Measurements from ENCODE around the gene AVEN.
A peak's percentile ranks its signal among the peaks of the same experiment; 100 is the strongest.

Gene AVEN

GRCh38 chr15:33985287-33985686 is 53.7 kb downstream of the AVEN start:
- DNase-seq (ENCODE audit: low spot score): no peak

- DNase-seq (ENCODE audit: low spot score): no peak
Measured at GRCh38 chr15:33982516-33982915, 56.5 kb downstream of the AVEN start.

GRCh38 chr15:33980159-33980558 is 58.8 kb downstream of the AVEN start:
- DNase-seq (ENCODE audit: low spot score): no peak

GRCh38 chr15:33975022-33975565 is 63.9 kb downstream of the AVEN start:
- peak; percentile 11 for DNase-seq (ENCODE audit: low spot score)

- no peak for DNase-seq (ENCODE audit: low spot score)
Measured at GRCh38 chr15:33971811-33972210, 67.2 kb downstream of the AVEN start.

- no peak for DNase-seq (ENCODE audit: low spot score)
Measured at GRCh38 chr15:33968821-33969220, 70.2 kb downstream of the AVEN start.

- DNase-seq (ENCODE audit: low spot score): no peak
Measured at GRCh38 chr15:33968224-33968623, 70.8 kb downstream of the AVEN start, which contains the start of gene CHRM5. CHRM5 (plus strand) TSS chr15:33968497; CDS start chr15:34062718, 94,221 bp downstream.

- no peak for DNase-seq (ENCODE audit: low spot score)
Measured at GRCh38 chr15:33964665-33965040, 74.4 kb downstream of the AVEN start.

GRCh38 chr15:33963831-33964664 is 75.0 kb downstream of the AVEN start:
- peak; percentile 63 for DNase-seq (ENCODE audit: low spot score)

- no peak for DNase-seq (ENCODE audit: low spot score)
Measured at GRCh38 chr15:33960549-33960935, 78.5 kb downstream of the AVEN start.

GRCh38 chr15:33959844-33960548 is 79.0 kb downstream of the AVEN start:
- peak; percentile 6 for DNase-seq (ENCODE audit: low spot score)

- no peak for DNase-seq (ENCODE audit: low spot score)
Measured at GRCh38 chr15:33956397-33956796, 82.6 kb downstream of the AVEN start.

- DNase-seq (ENCODE audit: low spot score): no peak
Measured at GRCh38 chr15:33955945-33956344, 83.1 kb downstream of the AVEN start.

- no peak for DNase-seq (ENCODE audit: low spot score)
Measured at GRCh38 chr15:33946152-33946551, 92.9 kb downstream of the AVEN start.

- no peak for DNase-seq (ENCODE audit: low spot score)
Measured at GRCh38 chr15:33941279-33942063, 97.5 kb downstream of the AVEN start.

GRCh38 chr15:33934921-33935320 is 104.1 kb downstream of the AVEN start:
- DNase-seq (ENCODE audit: low spot score): no peak

GRCh38 chr15:33934396-33934795 is 104.6 kb downstream of the AVEN start:
- DNase-seq (ENCODE audit: low spot score): no peak

- no peak for DNase-seq (ENCODE audit: low spot score)
Measured at GRCh38 chr15:33932734-33933133, 106.3 kb downstream of the AVEN start.

- DNase-seq (ENCODE audit: low spot score): no peak
Measured at GRCh38 chr15:33926260-33926659, 112.7 kb downstream of the AVEN start.

- peak; percentile 11 for DNase-seq (ENCODE audit: low spot score)
Measured at GRCh38 chr15:33923446-33923845, 115.6 kb downstream of the AVEN start.

- no peak for DNase-seq (ENCODE audit: low spot score)
Measured at GRCh38 chr15:33915571-33916407, 123.2 kb downstream of the AVEN start.

Data from NAMALWA (cell line).